GM12874 (cell line): ENCODE measurements around the gene AIFM1.

Experiments
- TF ChIP-seq, protein P1 (sequence below): IDR thresholded peaks from 2 replicates; pipeline ENCODE4 v1.5.1; 2011; ENCODE audit warnings: low read depth, mild to moderate bottlenecking, control low read depth, low read length, moderate library complexity; ENCODE audit not compliant: insufficient read depth

Gene AIFM1

DNA sequence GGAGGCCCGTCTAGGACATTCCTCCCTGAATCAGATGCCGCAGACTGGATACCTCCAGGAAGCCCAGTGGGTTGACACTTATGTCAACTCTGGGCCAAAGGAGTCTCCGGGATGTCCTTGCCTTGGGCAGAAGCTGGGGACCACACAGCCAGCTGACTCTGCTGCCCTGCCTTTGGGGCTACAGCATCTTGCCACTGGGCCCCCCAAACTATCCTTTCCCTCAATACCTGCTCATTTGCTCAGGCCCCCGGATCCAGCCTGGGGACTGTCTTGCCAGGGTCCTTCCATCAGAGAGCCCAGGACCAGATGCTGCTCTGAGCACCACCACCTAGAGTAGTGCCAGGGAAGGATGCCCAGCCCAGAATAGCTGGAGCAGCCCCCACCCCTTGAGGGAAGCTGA is 25.2 kb upstream of the AIFM1 start:
- TF ChIP-seq, protein P1, sequence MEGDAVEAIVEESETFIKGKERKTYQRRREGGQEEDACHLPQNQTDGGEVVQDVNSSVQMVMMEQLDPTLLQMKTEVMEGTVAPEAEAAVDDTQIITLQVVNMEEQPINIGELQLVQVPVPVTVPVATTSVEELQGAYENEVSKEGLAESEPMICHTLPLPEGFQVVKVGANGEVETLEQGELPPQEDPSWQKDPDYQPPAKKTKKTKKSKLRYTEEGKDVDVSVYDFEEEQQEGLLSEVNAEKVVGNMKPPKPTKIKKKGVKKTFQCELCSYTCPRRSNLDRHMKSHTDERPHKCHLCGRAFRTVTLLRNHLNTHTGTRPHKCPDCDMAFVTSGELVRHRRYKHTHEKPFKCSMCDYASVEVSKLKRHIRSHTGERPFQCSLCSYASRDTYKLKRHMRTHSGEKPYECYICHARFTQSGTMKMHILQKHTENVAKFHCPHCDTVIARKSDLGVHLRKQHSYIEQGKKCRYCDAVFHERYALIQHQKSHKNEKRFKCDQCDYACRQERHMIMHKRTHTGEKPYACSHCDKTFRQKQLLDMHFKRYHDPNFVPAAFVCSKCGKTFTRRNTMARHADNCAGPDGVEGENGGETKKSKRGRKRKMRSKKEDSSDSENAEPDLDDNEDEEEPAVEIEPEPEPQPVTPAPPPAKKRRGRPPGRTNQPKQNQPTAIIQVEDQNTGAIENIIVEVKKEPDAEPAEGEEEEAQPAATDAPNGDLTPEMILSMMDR = no peak

DNA sequence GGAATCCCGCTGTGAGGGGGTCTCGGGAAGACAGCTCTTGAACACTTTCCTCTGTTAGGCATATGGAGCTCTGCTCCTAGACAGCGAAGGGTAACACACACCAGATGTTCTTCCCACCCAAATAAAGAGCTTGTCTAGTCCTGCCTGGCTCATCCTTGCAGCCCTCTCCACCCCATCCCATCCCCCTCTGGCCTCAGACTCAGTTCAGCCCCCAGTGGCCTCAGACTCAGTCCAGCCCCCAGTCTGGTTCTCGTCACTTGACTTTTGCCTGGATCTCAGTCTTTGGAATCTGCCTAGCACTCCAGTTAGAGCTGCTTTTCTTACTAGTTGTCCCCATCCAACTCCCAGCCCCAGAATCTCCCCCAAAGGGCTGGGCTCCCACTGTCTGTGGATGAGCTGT is 21.0 kb upstream of the AIFM1 start:
- TF ChIP-seq, protein P1 = no peak

DNA sequence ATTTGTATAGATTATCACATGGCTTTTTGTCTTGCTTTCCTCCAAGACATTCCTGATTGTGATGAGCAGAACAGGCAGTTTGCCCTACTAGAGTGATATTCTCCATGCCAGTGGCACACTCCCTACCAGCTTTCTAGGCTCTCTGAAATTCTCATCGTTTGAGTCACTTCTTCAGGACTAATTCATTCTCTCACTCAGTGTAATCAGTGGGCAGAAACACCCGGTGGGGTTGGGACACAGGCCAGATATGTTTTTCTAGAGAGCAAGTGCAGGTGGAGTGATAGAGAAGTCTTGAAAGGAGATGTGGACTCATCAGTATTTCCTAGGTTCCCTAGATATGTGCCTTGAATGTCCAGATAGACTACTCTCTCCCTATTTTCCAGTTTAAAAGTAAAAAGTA is 19.2 kb upstream of the AIFM1 start:
- TF ChIP-seq, protein P1 = no peak

DNA sequence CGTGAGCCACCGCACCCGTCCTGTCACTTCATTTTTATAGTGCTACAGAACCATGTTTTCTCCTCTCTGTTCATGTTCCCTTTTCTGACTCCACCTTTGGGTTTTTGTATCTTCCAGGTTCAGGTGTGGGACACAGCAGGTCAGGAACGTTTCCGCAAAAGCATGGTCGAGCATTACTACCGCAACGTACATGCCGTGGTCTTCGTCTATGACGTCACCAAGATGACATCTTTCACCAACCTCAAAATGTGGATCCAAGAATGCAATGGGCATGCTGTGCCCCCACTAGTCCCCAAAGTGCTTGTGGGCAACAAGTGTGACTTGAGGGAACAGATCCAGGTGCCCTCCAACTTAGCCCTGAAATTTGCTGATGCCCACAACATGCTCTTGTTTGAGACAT is 18.5 kb upstream of the AIFM1 start:
- TF ChIP-seq, protein P1 = no peak

DNA sequence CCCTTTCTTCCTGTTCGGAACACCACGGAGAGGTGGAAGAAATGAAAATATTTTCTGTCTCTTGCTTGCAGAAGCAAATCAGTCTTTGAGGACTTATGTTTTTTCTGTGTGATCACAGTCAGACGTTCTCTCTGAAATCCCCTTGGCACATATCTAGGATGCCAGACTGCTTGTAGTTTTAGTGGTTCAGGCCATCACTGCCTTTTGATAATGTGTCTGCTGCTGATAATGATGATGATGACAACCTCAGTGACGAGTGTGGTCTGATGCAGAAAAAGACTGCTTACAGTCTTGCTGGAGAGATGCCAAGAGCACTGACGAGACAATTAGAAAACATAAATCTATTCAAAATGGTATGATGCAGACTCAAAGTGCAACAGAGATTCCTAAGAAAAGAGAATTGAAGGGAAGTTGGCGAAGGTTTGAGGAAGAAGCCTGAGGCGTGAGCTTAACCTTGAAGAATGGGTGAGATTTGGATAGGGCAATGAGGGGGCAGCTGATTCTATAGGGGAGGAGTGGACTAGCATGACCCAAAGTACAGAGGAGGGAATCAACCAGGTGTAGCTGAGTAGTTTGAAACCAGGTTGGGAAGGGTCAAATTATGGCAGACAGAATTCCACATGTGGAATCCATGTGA is 14.1 kb upstream of the AIFM1 start:
- TF ChIP-seq, protein P1 = no peak

DNA sequence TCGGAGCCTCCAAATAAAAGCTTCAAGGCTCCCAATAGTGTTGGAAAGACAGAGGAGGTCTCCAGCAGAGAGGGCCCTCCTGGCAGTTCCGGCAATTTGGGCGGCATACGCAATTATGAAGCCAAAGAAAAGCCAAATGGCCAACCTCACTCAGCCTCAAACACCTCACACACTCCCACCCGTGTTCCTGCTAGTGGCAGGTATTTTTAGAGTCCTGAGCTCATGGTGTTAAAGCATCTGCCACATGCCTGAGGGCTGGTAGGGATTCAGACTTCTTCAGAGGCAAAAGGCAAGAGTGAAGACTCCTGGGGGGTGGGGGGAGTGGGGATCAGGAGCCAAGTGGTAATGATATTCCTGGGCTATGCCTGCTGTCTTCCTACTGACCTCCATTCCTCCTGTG is 13.5 kb upstream of the AIFM1 start:
- TF ChIP-seq, protein P1 = no peak

DNA sequence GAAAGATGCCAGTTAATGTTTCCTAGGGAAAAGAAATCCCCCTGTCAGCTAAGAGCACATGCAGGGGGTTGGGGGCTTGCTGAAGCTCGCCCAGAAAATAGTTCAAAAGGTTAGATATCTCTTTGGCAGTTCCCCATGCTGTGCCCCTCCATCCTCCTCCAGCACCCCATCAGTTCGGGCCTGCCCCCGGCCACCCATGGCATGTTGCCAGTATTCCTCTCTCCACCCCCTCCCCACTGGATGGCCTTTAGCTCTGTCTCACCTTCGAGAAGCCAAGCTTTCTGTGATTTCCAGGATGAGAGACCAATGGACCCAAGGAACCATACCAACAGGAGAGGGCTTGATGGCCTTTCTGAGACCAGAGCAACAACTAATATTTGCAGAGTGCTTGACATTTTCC is 11.3 kb upstream of the AIFM1 start:
- TF ChIP-seq, protein P1 = no peak

DNA sequence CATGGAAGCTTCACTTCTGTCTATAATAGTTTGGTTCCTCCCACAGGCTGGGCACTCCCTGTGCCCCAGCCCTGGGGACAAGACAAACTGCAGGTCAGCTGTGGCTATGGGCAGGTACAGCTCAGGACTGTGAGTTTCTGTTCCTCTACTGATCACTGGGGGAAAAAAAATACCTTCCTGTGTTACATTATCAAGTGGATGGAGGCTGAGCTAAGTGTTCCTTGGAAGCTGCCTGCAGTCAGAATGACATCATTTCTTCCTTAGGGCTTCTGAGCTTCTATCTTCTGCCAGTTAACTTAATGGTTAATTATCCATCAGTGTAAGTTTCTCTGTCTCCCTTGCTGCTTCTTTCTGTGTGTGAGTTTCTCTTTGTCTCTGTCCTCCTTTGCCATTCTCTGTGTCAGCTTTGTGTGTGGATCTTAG is 10.7 kb upstream of the AIFM1 start:
- TF ChIP-seq, protein P1 = no peak
